Stimulated activated CD8-positive, alpha-beta memory T cell treated with anti-CD3 and anti-CD28 coated beads, Interleukin-4, amount 100 ng/mL, for 48 hours (primary cell): ENCODE results near the gene SLC52A3.

ENCODE experiments used
- DNase-seq: peaks from one replicate; pipeline ENCODE4 v3.0.0-alpha.2; 2020

SLC52A3 gene

GRCh38 chr20:764255-764654 lies 4.0 kb downstream of the SLC52A3 start:
- no peak for DNase-seq

- no peak for DNase-seq
Measured at GRCh38 chr20:761418-762381, 6.6 kb downstream of the SLC52A3 start.

- DNase-seq = peak; percentile 73
Measured at GRCh38 chr20:760751-761417, 7.4 kb downstream of the SLC52A3 start.

- DNase-seq = no peak
Measured at GRCh38 chr20:757506-757905, 10.8 kb downstream of the SLC52A3 start.

GRCh38 chr20:755941-756340 lies 12.4 kb downstream of the SLC52A3 start:
- no peak for DNase-seq

- no peak for DNase-seq
Measured at GRCh38 chr20:754904-755303, 13.4 kb downstream of the SLC52A3 start.

GRCh38 chr20:753897-754635 lies 14.2 kb downstream of the SLC52A3 start:
- no peak for DNase-seq

DNA sequence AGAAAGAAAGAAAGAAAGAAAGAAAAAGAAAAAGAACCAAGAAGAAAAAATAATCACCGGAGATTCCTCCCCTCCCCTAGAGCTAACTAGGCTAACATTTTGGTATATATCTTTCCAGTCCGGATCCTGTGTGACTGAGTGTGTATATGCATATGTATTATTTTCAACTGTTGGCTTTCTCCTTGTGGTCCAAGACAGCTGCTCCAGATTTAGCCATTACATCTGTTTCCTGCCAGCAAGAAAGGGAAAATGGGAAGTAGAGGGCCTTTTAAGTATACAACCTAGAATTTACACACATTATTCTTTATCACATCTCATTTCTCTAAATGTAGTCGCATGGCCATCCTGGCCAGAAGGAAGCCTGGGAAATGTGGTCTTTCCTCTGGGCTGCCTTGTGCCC lies 15.2 kb downstream of the SLC52A3 start:
- DNase-seq = no peak

- no peak for DNase-seq
Measured at GRCh38 chr20:752291-752690, 16.0 kb downstream of the SLC52A3 start.

- no peak for DNase-seq
Measured at GRCh38 chr20:751761-752160, 16.5 kb downstream of the SLC52A3 start.

DNA sequence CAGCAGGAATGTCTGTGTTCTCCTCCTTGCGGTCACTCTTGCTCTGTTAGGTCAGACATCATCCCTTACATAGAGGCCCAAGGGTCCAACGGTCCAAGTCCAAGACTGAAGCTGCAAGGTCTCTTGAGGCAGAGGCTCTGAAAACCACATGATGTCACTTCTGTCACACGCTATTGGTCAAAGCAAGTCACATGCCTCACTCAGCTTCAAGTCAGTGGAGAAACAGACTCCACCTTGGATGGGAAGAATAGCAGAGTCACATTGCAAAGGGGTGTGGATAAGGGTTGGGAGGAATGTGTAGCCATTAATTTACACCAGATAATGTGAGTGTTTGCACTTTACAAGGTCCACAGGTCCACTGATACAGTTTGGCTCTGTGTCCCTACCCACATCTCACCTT lies 17.5 kb downstream of the SLC52A3 start:
- no peak for DNase-seq

DNA sequence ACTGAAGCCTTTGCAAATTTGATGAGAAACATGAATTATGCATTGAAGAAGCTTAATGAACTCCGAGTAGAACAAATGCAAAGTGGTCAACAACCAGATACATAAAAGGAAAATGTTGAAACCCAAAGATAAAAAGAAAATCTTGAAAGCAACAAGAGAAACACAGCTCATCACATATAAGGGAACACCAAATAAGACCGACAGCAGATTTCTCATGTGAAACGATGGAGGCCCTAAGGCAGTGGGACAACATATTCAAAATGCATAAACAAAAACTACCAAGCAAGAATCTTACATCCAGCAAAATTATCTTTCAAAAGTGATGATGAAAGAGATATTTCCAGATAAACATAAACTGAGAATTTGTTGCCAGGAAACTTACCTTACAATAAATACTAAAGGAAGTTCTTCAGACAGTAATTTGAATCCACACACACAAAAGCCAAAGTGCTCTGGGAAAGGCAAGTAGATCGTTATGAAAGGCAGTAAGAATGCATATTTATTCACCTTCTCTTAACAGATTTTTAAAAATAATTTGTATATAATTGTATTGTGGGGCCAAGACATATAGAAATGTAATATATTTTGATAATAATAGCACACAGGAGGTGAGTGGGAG lies 22.5 kb downstream of the SLC52A3 start:
- DNase-seq = no peak

- DNase-seq = no peak
Measured at GRCh38 chr20:742156-742555, 26.1 kb downstream of the SLC52A3 start.

DNA sequence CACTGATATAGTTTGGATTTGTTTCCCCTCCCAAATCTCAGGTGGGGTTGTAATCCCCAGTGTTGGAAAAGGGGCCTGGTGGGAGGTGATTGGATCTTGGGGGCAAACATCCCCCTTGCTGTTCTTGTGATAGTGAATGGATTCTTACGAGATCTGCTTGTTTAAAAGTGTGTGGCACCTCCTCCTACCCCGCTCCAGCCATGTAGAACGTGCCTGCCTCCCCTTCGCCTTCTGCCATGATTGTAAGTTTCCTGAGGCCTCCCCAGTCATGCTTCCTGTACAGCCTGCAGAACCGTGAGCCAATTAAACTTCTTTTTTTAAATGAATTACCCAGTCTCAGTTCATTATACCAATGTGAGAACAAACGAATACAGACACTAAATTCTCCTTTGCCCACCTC lies 26.7 kb downstream of the SLC52A3 start:
- no peak for DNase-seq

- DNase-seq = no peak
Measured at GRCh38 chr20:740162-740561, 28.1 kb downstream of the SLC52A3 start.

DNA sequence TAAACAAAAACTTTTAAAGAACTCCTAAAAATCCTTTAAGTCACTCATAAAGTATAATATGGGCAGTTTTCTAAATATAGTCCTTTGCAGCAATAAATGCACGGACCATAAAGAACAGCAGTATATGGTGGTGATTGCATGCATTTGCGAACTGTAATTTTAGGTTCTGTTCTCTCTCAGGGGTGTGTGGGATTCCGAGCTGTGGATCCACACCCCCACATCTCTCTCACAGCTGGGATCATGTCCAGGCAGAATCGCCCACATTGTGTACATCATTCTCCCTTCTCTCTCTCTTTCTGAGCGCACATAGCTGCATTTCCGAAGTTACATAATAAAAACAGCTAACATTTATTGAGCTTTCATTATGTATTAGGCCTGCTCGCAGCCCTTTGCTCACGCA lies 28.6 kb downstream of the SLC52A3 start:
- no peak for DNase-seq

- DNase-seq = no peak
Measured at GRCh38 chr20:733861-734260, 34.4 kb downstream of the SLC52A3 start.

GRCh38 chr20:732727-733126 lies 35.6 kb downstream of the SLC52A3 start:
- DNase-seq = no peak

- no peak for DNase-seq
Measured at GRCh38 chr20:731891-732560, 36.3 kb downstream of the SLC52A3 start.

- DNase-seq = no peak
Measured at GRCh38 chr20:730005-730404, 38.3 kb downstream of the SLC52A3 start.

- peak; percentile 75 for DNase-seq
Measured at GRCh38 chr20:728256-728944, 39.9 kb downstream of the SLC52A3 start.

GRCh38 chr20:726160-726559 lies 42.1 kb downstream of the SLC52A3 start:
- DNase-seq = no peak
